Transverse colon (tissue), 4 donors: Measurements from ENCODE around the gene C12orf42. TPM values are rescaled to one million over a fixed set of nuclear protein-coding genes. Genes with fewer than 3 reads are reported as not detected.

Experiments
- DNase-seq: peaks from one replicate; pipeline ENCODE4 v3.0.0-alpha.2; 2019
- H3K27ac ChIP-seq, 4 donors: fragments of 200-600 bp; sonication (generic); 2 replicates each; pipeline ENCODE4 v1.5.1; 2016 to 2018; ENCODE audit warnings: inconsistent platforms in 4 of 4
- H3K27me3 ChIP-seq: fragments of 200-600 bp; sonication (generic); 2 replicates; pipeline ENCODE4 v1.5.1; 2017; ENCODE audit warnings: inconsistent platforms
- H3K36me3 ChIP-seq, 4 donors: fragments of 200-600 bp; sonication (generic); 2 replicates each; pipeline ENCODE4 v1.5.1; 2017 to 2019; ENCODE audit warnings: inconsistent platforms in 4 of 4
- H3K4me1 ChIP-seq, 4 donors: fragments of 200-600 bp; sonication (generic); 2 replicates each; pipeline ENCODE4 v1.5.1; 2017 to 2020; ENCODE audit warnings: inconsistent platforms in 4 of 4
- H3K4me3 ChIP-seq, 4 donors: fragments of 200-600 bp; sonication (generic); 1 replicate in 1 of 4; 2 replicates in 3 of 4; pipeline versions ENCODE4 v1.5.1 to v1.6.1; 2017 to 2019; ENCODE audit warnings: inconsistent platforms in 4 of 4
- H3K9me3 ChIP-seq, 2 donors: fragments of 200-600 bp; sonication (generic); 2 replicates each; pipeline ENCODE4 v1.5.1; 2017 to 2019; ENCODE audit warnings: inconsistent platforms in 2 of 2
- EP300 ChIP-seq: sonication (generic); formaldehyde crosslinking; IDR thresholded peaks from one replicate; pipeline ENCODE4 v1.6.1; 2017; ENCODE audit warnings: antibody characterized with exemption, low read depth
- POLR2A ChIP-seq: fragments of 450-650 bp; IDR thresholded peaks from one replicate; pipeline ENCODE4 v1.6.1; 2016; ENCODE audit warnings: antibody characterized with exemption, mild to moderate bottlenecking, moderate library complexity
- POLR2AphosphoS5 ChIP-seq, 3 donors: sonication (generic); formaldehyde crosslinking; IDR thresholded peaks; one replicate each; pipeline ENCODE4 v1.6.1; 2016; ENCODE audit warnings: antibody characterized with exemption in 3 of 3
- WGBS, 2 donors: methylation state at CpG; one replicate each; pipeline ENCODE4 v1.1.5; 2018; ENCODE audit warnings: low coverage in 1 of 2; 5-methylcytosine and 5-hydroxymethylcytosine counted together
- in situ Hi-C, 4 donors: fragments of 200-750 bp; cut with MboI; loops; one replicate each; pipeline versions ENCODE4 v1.15.0 to v1.15.1; 2017; ENCODE audit warnings: low sequenced_read_pairs in 3 of 4, low pct_ligation_motif_present in 1 of 4, low pct_unique_long_range_greater_than_20kb in 1 of 4
- intact Hi-C: fragments of 100-400 bp; cut with DNase I; formaldehyde crosslinking; loops from one replicate; pipeline ENCODE4 v1.15.1; 2023; ENCODE audit warnings: low total_unique reads
- total RNA-seq, 4 donors: library from RNA; depleted of rRNA; stranded (reverse); fragments of >200 nt; gene quantifications; one replicate each; pipeline ENCODE4 v1.1.0, GENCODE V29; 2016
- TF ChIP-seq, protein P1 (sequence below), 5 experiments: fragments of 200-600 bp in 3 of 5; fragments of 450-650 bp in 2 of 5; sonication (generic) in 3 of 5; IDR thresholded peaks; 1 replicate in 2 of 5; 2 replicates in 3 of 5; pipeline ENCODE4 v1.5.1; 2016 to 2017; ENCODE audit warnings: antibody characterized with exemption in 5 of 5, inconsistent platforms in 3 of 5, mild to moderate bottlenecking in 2 of 5, moderate library complexity in 1 of 5

The C12orf42 gene
- total RNA-seq, 4 donors from 2014 or later, result 0.79 to 43.4 TPM; not detected in 2

- peaks cover 0 to 3% of the 10 kb centered on the region in 2 donors for H3K9me3 ChIP-seq
- H3K27ac ChIP-seq, result no peak overlapping the region
- no peaks in the 10 kb centered on the region for H3K27me3 ChIP-seq
- H3K36me3 ChIP-seq, result no peaks in the 10 kb centered on the region
- 75% methylated on average over 1 of the region's 1 CpG; no CpG with 5 or more reads in 1 of the 2 donors for WGBS, 2 donors
- TF ChIP-seq, protein P1, sequence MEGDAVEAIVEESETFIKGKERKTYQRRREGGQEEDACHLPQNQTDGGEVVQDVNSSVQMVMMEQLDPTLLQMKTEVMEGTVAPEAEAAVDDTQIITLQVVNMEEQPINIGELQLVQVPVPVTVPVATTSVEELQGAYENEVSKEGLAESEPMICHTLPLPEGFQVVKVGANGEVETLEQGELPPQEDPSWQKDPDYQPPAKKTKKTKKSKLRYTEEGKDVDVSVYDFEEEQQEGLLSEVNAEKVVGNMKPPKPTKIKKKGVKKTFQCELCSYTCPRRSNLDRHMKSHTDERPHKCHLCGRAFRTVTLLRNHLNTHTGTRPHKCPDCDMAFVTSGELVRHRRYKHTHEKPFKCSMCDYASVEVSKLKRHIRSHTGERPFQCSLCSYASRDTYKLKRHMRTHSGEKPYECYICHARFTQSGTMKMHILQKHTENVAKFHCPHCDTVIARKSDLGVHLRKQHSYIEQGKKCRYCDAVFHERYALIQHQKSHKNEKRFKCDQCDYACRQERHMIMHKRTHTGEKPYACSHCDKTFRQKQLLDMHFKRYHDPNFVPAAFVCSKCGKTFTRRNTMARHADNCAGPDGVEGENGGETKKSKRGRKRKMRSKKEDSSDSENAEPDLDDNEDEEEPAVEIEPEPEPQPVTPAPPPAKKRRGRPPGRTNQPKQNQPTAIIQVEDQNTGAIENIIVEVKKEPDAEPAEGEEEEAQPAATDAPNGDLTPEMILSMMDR (IDR thresholded peaks at IDR 0.05), result no peak
- TF ChIP-seq EP300 (no peak), POLR2AphosphoS5 (IDR thresholded peaks at IDR 0.05) (no peak), POLR2A (no peak)
- intact Hi-C loops (no loop called here), in situ Hi-C loops (no loop called here)
- no peaks in the 10 kb centered on the region for H3K4me1 ChIP-seq
- H3K4me3 ChIP-seq, result no peak overlapping the region
- DNase-seq, result no peak
Observed at GRCh38 chr12:103392722-103393121, 103.0 kb downstream of the C12orf42 start.

GRCh38 chr12:103391103-103391502, 104.7 kb downstream of the C12orf42 start:
- intact Hi-C loops, result no loop called here
- Histone ChIP-seq H3K4me1 (no peaks in the 10 kb centered on the region), H3K9me3 (peaks cover 0 to 3% of the 10 kb centered on the region in 2 donors), H3K36me3 (no peaks in the 10 kb centered on the region), H3K4me3 (no peak overlapping the region), H3K27me3 (no peaks in the 10 kb centered on the region), H3K27ac (no peak overlapping the region)
- no peak for DNase-seq
- in situ Hi-C loops, result no loop called here
- no peak for TF ChIP-seq POLR2A
- TF ChIP-seq, protein P1 (IDR thresholded peaks at IDR 0.05), result no peak
- TF ChIP-seq EP300, result no peak
- no peak for TF ChIP-seq POLR2AphosphoS5 (IDR thresholded peaks at IDR 0.05)
- WGBS, 2 donors, result 82 to 90% methylated on average over 4 of the region's 4 CpGs

GRCh38 chr12:103387385-103387784, 108.4 kb downstream of the C12orf42 start:
- H3K36me3 ChIP-seq, result no peaks in the 10 kb centered on the region
- no peaks in the 10 kb centered on the region for H3K27me3 ChIP-seq
- H3K27ac ChIP-seq, result no peak overlapping the region
- peaks cover 0 to 3% of the 10 kb centered on the region in 2 donors for H3K9me3 ChIP-seq
- no peak for TF ChIP-seq POLR2AphosphoS5 (IDR thresholded peaks at IDR 0.05)
- no peak for TF ChIP-seq POLR2A
- TF ChIP-seq, protein P1 (IDR thresholded peaks at IDR 0.05), result no peak
- TF ChIP-seq EP300, result no peak
- in situ Hi-C loops, result no loop called here
- intact Hi-C loops, result no loop called here
- no peaks in the 10 kb centered on the region for H3K4me1 ChIP-seq
- WGBS, 2 donors, result 90% methylated on average over 6 to 7 of the region's 7 CpGs
- H3K4me3 ChIP-seq, result no peak overlapping the region
- no peak for DNase-seq

DNA sequence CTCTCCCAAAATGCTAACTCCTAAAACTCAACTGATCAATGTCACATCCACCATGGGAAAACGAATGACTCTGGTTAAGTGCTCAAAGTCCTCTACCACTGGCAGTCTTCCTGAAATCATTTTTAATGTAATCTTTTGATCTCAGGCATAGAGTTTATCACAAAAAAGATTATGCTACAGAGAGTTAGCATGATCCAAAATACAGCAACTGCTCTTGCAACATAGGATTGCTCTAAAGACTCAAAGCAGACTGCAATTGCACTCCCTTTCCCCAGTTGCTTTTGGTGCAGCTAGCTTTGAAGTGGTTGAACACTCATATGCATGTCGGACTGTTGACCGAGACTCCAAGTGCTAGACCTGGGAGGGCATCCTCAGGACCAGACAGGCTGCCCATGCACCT, 109.3 kb downstream of the C12orf42 start:
- Histone ChIP-seq H3K4me3 (no peak overlapping the region), H3K36me3 (no peaks in the 10 kb centered on the region), H3K27ac (no peak overlapping the region), H3K4me1 (no peaks in the 10 kb centered on the region), H3K9me3 (no peaks in the 10 kb centered on the region), H3K27me3 (no peaks in the 10 kb centered on the region)
- in situ Hi-C loops (no loop called here), intact Hi-C loops (no loop called here)
- WGBS, 2 donors, result 74 to 84% methylated on average over 3 of the region's 3 CpGs
- no peak for DNase-seq
- TF ChIP-seq POLR2A (no peak), EP300 (no peak), POLR2AphosphoS5 (IDR thresholded peaks at IDR 0.05) (no peak)

- Histone ChIP-seq H3K27me3 (no peaks in the 10 kb centered on the region), H3K27ac (no peak overlapping the region), H3K36me3 (no peaks in the 10 kb centered on the region), H3K4me1 (no peaks in the 10 kb centered on the region), H3K4me3 (no peak overlapping the region), H3K9me3 (no peaks in the 10 kb centered on the region)
- in situ Hi-C loops (no loop called here), intact Hi-C loops (no loop called here)
- DNase-seq, result no peak
- TF ChIP-seq, protein P1 (IDR thresholded peaks at IDR 0.05), result no peak
- TF ChIP-seq POLR2A, result no peak
- TF ChIP-seq EP300, result no peak
- TF ChIP-seq POLR2AphosphoS5 (IDR thresholded peaks at IDR 0.05), result no peak
- WGBS, 2 donors, result 62% methylated on average over 1 of the region's 1 CpG; no CpG with 5 or more reads in 1 of the 2 donors
Observed at GRCh38 chr12:103382736-103383346, 112.9 kb downstream of the C12orf42 start.
